Measurements from ENCODE around the gene UBE2V1.
"Not testable (repeated sequence)": the region's sequence is repeated elsewhere in the genome, so short reads cannot be mapped to it uniquely, and the experiment has no call there.

The UBE2V1 gene

GRCh38 chr20:50065325-50065615, 47.7 kb downstream of the UBE2V1 start:
- no peak for DNase-seq (ENCODE audit: low read depth, low spot score)

DNA sequence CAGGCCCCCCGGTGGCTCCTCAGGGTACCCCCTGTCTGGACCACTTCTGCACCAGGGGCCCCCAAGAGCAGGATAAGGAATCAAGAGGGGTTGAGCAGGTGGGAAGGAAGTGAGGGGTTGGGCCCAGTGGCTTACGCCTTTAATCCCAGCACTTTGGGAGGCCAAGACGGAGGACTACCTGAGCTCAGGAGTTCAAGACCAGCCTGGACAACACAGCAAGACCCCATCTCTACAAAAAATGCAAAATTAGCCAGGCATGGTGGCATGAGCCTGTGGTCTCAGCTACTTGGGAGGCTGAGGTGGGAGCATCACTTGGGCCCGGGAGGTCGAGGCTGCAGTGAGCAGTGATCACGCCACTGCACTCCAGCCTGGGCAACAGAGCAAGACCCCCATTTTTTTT, 49.2 kb downstream of the UBE2V1 start:
- DNase-seq (ENCODE audit: low read depth, low spot score) = not testable (repeated sequence)

- DNase-seq (ENCODE audit: low read depth, low spot score) = no peak
Observed at GRCh38 chr20:50062006-50062838, 50.7 kb downstream of the UBE2V1 start.

GRCh38 chr20:50061151-50062005, 51.6 kb downstream of the UBE2V1 start:
- DNase-seq (ENCODE audit: low read depth, low spot score) = no peak

DNA sequence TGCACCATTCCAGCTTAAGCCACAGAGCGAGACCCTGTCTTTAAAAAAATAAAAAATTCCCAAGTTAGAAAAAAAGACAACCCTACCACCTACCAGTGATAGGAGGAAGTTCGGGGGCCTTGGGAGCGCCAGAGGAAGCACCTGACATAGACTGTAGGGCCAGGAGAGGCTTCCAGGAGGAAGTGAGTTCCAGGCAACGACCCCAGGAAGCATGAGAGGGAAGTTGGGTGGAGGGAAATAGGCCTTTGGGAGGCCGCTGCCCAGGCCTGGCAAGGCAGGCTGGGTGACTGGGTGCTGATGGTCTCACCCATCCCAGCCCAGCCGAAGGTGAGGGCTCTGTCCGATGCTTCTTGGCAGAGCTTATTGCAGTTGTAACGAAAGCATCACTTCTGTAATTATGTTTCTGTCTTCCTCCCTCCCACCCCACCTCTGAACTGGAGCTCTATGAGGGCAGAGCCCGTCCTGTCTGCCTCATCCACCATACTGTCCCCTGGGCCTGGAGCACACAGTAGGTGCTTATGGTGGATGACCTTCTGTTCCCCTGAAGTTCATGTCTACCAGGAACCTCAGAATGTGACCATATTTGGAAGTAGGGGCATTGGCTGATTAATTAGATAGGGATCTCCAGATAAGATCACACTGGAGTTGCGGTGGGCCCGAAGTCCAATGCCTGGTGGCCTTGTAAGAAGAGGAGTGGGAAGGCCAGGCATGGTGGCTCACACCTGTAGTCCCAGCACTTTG, 54.1 kb downstream of the UBE2V1 start:
- no peak for DNase-seq (ENCODE audit: low read depth, low spot score)

DNA sequence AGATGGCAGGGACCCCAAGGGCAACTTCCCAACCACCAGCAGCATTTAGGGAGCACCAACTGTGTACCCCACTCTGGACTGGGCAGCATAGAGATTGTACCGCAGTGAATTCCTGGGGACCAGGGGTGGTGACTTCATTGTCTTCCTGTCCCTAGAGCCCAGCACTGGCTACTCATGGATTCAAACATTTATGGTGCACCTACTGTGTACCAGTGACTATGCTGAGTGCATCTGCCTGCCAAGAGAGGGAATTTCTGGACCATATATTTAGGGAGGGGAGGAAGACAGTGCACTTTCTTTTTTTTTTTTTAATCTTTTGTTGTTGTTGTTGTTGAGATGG, 55.3 kb downstream of the UBE2V1 start:
- DNase-seq (ENCODE audit: low read depth, low spot score) = no peak

DNA sequence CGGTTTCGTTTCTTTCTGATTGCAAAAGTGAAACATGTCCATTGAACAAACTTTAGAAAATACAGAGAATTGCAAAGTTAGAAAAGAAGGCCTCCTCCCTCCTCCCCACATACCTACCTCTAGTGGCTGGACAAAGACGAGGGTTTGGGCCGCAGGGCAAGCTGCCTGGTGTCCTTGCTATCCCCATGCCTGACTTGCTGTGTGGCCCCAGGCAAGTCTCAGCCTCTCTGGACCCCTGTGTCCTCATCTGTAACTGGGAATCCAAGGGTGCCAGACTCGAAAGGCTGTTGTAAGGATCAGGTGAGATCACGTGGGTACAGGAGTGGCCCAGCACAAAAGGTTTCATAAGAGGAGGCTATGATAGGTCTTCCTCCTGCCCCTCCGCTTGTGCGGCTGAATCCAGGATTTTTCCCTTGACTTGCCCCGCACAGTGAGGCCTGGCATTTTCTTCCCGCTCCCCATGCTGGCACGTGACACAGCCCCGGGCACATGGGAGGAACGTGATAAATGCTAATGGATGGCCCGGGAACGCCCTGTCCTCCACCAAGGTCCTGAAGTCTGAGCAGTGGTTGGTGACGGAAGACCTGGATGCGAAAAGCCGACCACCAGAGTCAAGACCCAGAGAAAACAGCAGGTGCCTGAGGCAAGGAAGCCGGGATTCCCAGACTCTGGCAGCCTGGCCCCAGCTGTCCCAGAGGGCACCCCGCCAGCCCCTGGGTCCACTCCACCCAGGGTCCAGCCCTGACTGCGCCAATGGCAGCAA, 55.8 kb downstream of the UBE2V1 start:
- no peak for DNase-seq (ENCODE audit: low read depth, low spot score)

GRCh38 chr20:50056408-50056926, 56.5 kb downstream of the UBE2V1 start:
- DNase-seq (ENCODE audit: low read depth, low spot score) = no peak

DNA sequence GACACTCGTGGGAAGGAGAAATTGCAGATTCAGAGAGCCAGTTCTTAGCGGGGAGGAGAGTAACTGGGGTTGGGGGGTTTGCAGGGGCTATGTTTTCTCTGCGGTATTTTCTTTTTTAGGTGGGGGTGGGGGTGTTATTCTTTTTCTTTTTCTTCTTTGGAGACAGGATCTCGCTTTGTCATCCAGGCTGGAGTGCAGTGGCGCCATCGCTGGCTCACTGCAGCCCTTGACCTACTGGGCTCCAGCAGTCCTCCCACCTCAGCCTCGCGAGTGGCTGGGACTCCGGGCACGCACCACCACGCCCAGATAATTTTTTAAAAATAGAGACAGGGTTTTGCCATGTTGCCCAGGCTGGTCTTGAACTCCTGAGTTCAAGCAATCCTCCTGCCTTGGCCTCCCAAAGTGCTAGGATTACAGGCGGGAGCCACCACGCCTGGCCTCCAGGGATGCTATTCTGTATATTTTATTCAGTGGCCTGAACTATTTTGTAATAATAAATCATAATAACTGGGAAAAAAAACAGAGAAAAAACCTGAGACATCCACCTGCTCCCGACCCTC, 57.3 kb downstream of the UBE2V1 start:
- DNase-seq (ENCODE audit: low read depth, low spot score) = no peak

DNA sequence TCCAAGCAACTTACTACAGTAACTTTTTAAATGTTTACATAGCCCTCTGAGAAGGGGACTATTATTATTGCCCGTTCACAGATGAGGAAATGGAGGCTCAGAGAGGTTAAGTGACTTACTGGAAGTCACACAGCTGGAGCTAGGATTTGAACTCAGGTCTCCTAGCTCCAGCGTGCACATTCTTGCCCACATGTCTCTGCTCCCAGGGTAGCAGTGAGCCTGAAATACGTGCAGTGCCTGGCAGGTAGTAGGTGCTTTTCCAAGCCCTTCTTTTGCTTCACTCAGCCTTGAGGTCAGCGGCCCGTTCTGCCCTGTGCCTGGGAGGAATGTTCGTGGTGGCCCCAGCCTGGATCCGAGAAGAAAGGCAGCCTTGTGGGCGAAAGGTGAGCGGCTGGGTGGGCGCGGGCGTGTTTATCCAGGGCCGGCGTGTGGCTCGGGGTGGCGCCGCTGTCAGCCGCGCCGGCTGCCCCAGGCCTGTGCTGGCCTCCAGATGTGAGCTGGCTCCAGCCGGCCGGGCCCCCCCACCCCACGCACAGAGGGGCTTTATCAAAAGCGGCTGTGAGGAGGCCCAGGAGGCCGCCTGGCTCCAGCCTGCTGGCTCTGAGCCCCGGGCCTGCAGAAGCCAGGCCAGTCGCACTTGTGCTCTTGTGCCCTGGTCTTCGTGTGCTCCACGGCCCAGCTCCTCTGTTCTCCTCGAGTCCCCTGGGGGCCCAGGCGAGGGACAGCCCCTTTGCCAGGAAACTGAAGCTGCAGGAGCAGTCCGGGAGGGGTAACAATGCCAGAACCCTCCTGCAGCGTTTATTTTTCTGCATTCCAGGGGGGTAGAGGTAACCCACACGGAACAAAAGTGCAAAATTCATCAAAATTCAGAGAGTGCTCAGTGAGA, 58.1 kb downstream of the UBE2V1 start:
- no peak for DNase-seq (ENCODE audit: low read depth, low spot score)

DNA sequence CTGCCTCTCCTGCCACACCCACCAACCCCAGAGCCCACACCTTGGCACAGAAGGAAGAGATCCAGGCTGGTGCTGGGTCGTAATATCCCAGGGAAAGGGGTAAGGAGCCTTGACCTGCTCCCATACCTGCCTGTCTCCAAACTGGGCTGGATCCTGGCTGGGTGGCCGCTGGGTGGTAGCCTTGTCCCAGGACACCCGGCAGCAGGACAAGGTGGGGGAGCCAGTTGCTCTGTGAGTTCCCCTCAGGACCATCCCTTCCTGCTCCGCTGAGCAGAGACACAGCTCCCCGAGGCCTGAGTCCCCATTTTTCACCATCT, 58.8 kb downstream of the UBE2V1 start:
- no peak for DNase-seq (ENCODE audit: low read depth, low spot score)

- no peak for DNase-seq (ENCODE audit: low read depth, low spot score)
Observed at GRCh38 chr20:50053362-50054230, 59.4 kb downstream of the UBE2V1 start.

- no peak for DNase-seq (ENCODE audit: low read depth, low spot score)
Observed at GRCh38 chr20:50052550-50053361, 60.2 kb downstream of the UBE2V1 start.

DNA sequence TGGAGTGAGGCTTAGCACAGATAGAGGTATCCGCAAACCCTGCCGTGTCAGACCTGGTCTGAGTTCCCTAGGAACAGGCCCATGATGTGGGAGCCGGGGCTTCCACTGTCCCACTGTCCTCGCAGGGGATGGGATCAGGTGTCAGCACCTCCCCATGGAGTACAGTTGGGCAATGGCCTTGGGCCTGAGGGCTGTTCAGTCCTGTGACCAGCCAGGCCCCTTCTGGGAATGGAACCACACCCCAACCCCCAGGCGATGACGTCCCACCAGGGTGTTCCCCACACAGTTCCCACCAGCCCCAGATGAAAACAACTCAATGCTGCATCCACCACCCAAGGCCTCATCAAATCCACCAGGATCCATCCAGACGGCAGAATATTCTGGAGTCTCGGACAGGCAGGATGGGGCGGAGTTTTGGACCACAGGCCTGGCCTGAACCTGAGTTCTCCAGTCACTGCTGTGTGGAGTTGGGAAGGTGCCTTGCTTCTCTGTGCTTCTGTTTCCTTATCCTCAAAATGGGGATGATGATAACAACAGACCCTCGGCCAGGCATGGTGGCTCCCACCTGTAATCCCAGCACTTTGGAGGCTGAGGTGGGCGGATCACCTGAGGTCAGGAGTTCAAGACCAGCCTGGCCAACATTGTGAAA, 62.2 kb downstream of the UBE2V1 start:
- DNase-seq (ENCODE audit: low read depth, low spot score) = no peak

DNA sequence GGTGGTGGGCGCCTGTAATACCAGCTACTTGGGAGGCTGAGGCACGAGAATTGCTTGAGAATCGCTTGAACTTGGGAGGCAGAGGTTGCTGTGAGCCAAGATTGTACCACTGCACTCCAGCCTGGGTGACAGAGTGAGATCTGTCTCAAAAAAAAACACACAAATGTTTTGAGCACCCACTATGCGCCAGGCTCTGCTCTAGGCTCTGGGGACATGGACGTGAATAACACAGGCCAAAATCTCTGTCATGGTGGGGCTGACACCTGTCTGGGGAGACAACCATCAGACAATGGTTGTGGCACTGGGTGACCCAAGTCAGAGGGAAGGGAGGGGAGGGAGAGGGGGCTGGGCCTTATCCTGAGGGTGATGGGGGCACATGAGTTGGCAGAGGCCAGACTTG, 62.7 kb downstream of the UBE2V1 start:
- DNase-seq (ENCODE audit: low read depth, low spot score) = no peak

- no peak for DNase-seq (ENCODE audit: low read depth, low spot score)
Observed at GRCh38 chr20:50049442-50050026, 63.4 kb downstream of the UBE2V1 start.

DNA sequence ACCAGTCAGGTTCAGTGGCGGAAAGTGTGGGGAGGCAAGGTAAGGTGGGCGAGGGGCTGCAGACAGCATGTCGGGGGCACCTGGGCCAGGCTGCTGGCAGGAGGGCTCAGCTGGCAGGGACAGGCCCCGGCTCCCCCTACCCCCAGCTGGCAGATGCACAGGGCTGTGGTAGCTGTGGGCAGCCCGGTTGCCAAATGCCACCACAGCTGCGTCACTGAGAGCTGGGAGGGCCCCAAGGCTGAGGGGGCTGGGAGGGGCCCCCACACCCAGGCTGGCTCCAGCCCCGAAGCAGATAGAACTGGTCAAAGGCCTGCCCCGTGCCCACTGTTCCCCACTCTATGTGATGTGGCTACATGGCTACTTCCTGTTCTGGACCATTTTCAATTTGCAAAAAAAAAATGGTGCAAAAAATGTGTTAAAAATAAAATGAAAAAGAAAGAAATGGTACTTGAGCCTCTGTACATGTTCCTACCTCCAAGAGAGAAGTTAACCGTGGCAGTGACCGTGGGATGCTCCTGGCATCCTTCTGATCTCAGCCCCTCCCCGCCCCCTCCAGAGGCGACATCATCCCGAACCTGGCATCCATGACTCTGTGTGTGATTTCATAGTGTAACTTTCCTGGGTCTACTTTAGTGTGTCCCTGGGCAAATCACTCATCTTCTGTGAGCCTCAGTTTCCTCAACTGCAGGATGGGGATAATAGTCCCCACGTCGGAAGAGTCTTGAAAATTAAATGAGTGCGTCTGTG, 64.4 kb downstream of the UBE2V1 start:
- no peak for DNase-seq (ENCODE audit: low read depth, low spot score)

Measured in iPS DF 19.7 (cell line).